ENCODE results near the gene CDS2. TPM values are rescaled to one million over a fixed set of nuclear protein-coding genes. Genes with fewer than 3 reads are reported as not detected.
A peak's percentile ranks its signal among the peaks of the same experiment; 100 is the strongest.

CDS2 gene
- total and polyA plus RNA-seq, 10 of the 15 experiments (the other 5 are each of a cell fraction or from before 2014, with no cell fraction given), result 11.5 to 94.7 (median 23.1) TPM

GRCh38 chr20:5080384-5080877, 46.4 kb upstream of the CDS2 start (continued):
- TF ChIP-seq NKRF (conservative IDR thresholded peaks at IDR 0.05) (no peak), RB1 (IDR thresholded peaks at IDR 0.05; ENCODE audit: borderline replicate concordance) (no peak), ZBED1 (IDR thresholded peaks at IDR 0.05; ENCODE audit: borderline replicate concordance) (no peak), CTCF (IDR thresholded peaks at IDR 0.05 in 2 of 3, conservative IDR thresholded peaks at IDR 0.05 in 1 of 3; ENCODE audit: control insufficient read depth in 2 of 3, extremely low read depth in 1 of 3, insufficient read depth in 1 of 3, low read depth in 3 of 3, low read length in 3 of 3) (no peak), E4F1 (IDR thresholded peaks at IDR 0.05; ENCODE audit: borderline replicate concordance, partially characterized antibody) (no peak), NFXL1 (IDR thresholded peaks at IDR 0.05; ENCODE audit: borderline replicate concordance) (no peak), ETV6 (conservative IDR thresholded peaks at IDR 0.05 in 1 of 2, IDR thresholded peaks at IDR 0.05 in 1 of 2; ENCODE audit: borderline replicate concordance in 1 of 2, low read depth in 1 of 2) (peak in 1 of 2 experiments; percentile 80; a peak in 2 of 4 replicates), IKZF1 (conservative IDR thresholded peaks at IDR 0.05) (0 out of 2 replicates have a peak, but pooled peaks have one; percentile 25), ZBTB11 (CRISPR knock-in tag; IDR thresholded peaks at IDR 0.05) (no peak), SRF (IDR thresholded peaks at IDR 0.05; ENCODE audit: low read depth in 2 of 2, low read length in 2 of 2) (no peak), NR2C2 (IDR thresholded peaks at IDR 0.05; ENCODE audit: borderline replicate concordance, control insufficient read depth, insufficient read length, low read depth) (no peak), TAF1 (IDR thresholded peaks at IDR 0.05; ENCODE audit: borderline replicate concordance, low read depth, low read length) (no peak), CHD2 (IDR thresholded peaks at IDR 0.05; ENCODE audit: borderline replicate concordance, low read depth, low read length) (no peak)

Measured in GM12878 (cell line).